PC-9 (cell line): ENCODE measurements around the gene MIB2.

Experiments used
- CTCF ChIP-seq: fragments of 200-600 bp; sonication (generic); conservative IDR thresholded peaks from 2 replicates; pipeline ENCODE4 v1.6.1; 2017; ENCODE audit warnings: mixed run types, antibody characterized with exemption, mild to moderate bottlenecking, moderate library complexity
- EZH2 ChIP-seq: fragments of 200-600 bp; sonication (generic); IDR thresholded peaks from 2 replicates; pipeline ENCODE4 v1.8.0; 2017; ENCODE audit warnings: antibody characterized with exemption, low read depth

- no peak for TF ChIP-seq CTCF
- TF ChIP-seq EZH2 = no peak
Measured at GRCh38 chr1:1620433-1621139, 5.3 kb downstream of the MIB2 start.
